Stimulated activated effector memory CD8-positive, alpha-beta T cell treated with anti-CD3 and anti-CD28 coated beads, Interleukin-12 subunit alpha, Interleukin-12 subunit beta, amount 100 ng/mL, for 72 hours (primary cell): ENCODE measurements around the gene NDUFAF7.
"Not testable (repeated sequence)": the region's sequence is repeated elsewhere in the genome, so short reads cannot be mapped to it uniquely, and the experiment has no call there.

Experiments
- ATAC-seq: fragments of 150-1000 bp; cut with Tn5 transposase; 2 replicates; pipeline ENCODE4 v1.10.0; 2021
- DNase-seq, 2 donors: peaks; one replicate each; pipeline ENCODE4 v3.0.0; 2021 to 2022; ENCODE audit warnings: low spot score in 2 of 2
- H3K27ac Mint-ChIP-seq: one replicate; pipeline ENCODE4 v1.8.0; 2022; ENCODE audit warnings: mild to moderate bottlenecking, mixed read lengths
- H3K36me3 Mint-ChIP-seq: one replicate; pipeline ENCODE4 v1.8.0; 2022; ENCODE audit warnings: mild to moderate bottlenecking, mixed read lengths
- H3K4me1 Mint-ChIP-seq: one replicate; pipeline ENCODE4 v1.8.0; 2022; ENCODE audit warnings: mixed read lengths
- H3K4me3 Mint-ChIP-seq: one replicate; pipeline ENCODE4 v1.8.0; 2022; ENCODE audit warnings: mild to moderate bottlenecking, mixed read lengths
- H3K9me3 Mint-ChIP-seq: one replicate; pipeline ENCODE4 v1.8.0; 2022; ENCODE audit warnings: mixed read lengths

NDUFAF7 gene

DNA sequence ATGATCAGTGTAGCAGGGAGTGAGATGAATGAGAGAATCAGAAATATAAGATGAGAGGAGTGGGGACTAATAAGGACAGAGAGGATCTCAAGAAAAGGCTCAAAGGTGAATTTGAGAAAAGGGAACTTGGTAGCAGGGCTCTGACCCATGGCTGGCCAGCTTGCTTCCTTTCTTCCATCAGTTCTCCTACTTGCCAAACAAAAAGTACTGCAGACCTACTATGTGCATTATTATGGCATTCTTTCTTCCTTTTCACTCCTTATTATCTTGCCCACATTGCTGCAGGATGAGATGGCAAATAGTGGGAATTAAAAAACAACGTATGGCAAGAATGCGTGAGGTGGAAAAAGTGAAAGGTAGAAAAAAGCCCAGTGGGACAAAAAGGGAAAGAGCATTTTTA lies 60.2 kb downstream of the NDUFAF7 start:
- ATAC-seq (no peak), DNase-seq (no peak)
- Mint-ChIP-seq H3K27ac (peak overlapping the region; percentile 1), H3K4me3 (no peak overlapping the region), H3K36me3 (peaks cover 60% of the 10 kb centered on the region), H3K9me3 (no peaks in the 10 kb centered on the region), H3K4me1 (peaks cover 6% of the 10 kb centered on the region)

DNA sequence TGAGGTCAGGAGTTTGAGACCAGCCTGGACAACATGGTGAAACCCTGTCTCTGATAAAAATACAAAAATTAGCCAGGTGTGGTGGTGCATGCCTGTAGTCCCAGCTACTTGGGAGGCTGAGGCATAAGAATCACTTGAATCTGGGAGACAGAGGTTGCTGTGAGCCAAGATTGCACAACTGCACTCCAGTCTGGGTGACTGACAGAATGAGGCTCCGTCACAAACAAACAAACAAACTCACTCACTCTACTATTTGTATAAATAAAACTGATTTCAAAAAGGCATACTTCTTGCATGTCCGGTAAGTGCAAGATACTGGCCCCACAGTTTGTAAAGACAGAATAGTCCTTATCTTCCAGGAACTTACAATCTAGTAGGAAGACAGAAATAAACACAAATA lies 63.4 kb downstream of the NDUFAF7 start:
- not testable (repeated sequence) for DNase-seq, H3K27ac Mint-ChIP-seq, ATAC-seq, H3K9me3 Mint-ChIP-seq, H3K4me3 Mint-ChIP-seq
- Mint-ChIP-seq H3K4me1 (peaks cover 13% of the 10 kb centered on the region), H3K36me3 (peaks cover 36% of the 10 kb centered on the region)

- no peak overlapping the region for H3K4me3 Mint-ChIP-seq
- ATAC-seq = no peak
- peaks cover 17% of the 10 kb centered on the region for H3K4me1 Mint-ChIP-seq
- H3K27ac Mint-ChIP-seq = no peak overlapping the region
- H3K36me3 Mint-ChIP-seq = peaks cover 29% of the 10 kb centered on the region
- no peak for DNase-seq
- no peaks in the 10 kb centered on the region for H3K9me3 Mint-ChIP-seq
These were observed 64.1 kb downstream of the NDUFAF7 start for GRCh38 chr2:37295469-37296073.

- DNase-seq (no peak), ATAC-seq (no peak)
- Mint-ChIP-seq H3K27ac (no peak overlapping the region), H3K4me1 (peaks cover 21% of the 10 kb centered on the region), H3K9me3 (no peaks in the 10 kb centered on the region), H3K4me3 (no peak overlapping the region), H3K36me3 (peaks cover 8% of the 10 kb centered on the region)
These were observed 66.2 kb downstream of the NDUFAF7 start for GRCh38 chr2:37297632-37298031.
